GM10847 (cell line): ENCODE data around the gene DIPK1B.

ENCODE experiments used
- POLR2A ChIP-seq: IDR thresholded peaks from 2 replicates; pipeline ENCODE4 v1.6.1; 2011; ENCODE audit not compliant: insufficient read length; ENCODE audit errors: extremely low read depth

DIPK1B gene

DNA sequence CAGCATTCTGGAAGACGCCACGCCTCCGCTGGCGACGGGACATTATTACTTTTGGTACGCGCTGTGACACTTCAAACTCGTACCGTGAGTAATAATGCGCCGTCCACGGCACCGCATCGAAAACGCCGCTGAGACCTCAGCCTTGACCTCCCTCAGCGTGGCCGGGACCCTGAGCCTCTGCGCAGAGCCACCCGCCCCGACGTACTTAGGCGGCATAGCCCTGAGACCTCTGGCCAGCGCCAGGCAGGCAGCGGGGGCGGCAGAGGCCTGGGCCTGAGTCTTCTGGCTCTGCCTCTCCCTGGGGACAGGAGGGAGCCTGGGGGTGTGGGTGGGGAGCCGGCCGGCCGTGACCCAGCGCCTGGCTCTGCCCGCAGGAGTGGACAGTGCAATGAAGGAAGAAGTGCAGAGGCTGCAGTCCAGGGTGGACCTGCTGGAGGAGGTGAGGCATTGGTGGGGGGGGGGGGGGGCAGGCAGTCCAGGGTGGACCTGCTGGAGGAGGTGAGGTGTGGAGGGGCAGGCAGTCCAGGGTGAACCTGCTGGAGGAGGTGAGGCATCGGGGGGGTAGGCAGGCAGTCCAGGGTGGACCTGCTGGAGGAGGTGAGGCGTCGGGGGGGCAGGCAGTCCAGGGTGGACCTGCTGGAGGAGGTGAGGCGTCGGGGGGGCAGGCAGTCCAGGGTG lies 41.7 kb upstream of the DIPK1B start:
- TF ChIP-seq POLR2A, result no peak

DNA sequence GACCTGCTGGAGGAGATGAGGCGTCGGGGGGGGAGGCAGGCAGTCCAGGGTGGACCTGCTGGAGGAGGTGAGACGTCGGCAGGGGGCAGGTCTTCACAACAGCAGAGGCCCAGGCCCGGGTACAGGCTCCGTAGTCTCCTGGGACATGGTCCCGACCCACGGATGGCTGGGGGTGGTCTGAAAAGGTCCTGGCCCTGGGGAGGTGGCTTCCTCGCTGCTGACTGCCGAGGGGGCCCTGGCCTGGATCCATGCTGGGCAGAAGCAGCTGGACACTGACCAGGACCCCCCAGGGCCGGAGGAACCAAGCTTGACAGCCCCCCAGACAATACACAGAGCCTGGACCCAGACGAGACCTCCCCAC lies 41.1 kb upstream of the DIPK1B start:
- no peak for TF ChIP-seq POLR2A

DNA sequence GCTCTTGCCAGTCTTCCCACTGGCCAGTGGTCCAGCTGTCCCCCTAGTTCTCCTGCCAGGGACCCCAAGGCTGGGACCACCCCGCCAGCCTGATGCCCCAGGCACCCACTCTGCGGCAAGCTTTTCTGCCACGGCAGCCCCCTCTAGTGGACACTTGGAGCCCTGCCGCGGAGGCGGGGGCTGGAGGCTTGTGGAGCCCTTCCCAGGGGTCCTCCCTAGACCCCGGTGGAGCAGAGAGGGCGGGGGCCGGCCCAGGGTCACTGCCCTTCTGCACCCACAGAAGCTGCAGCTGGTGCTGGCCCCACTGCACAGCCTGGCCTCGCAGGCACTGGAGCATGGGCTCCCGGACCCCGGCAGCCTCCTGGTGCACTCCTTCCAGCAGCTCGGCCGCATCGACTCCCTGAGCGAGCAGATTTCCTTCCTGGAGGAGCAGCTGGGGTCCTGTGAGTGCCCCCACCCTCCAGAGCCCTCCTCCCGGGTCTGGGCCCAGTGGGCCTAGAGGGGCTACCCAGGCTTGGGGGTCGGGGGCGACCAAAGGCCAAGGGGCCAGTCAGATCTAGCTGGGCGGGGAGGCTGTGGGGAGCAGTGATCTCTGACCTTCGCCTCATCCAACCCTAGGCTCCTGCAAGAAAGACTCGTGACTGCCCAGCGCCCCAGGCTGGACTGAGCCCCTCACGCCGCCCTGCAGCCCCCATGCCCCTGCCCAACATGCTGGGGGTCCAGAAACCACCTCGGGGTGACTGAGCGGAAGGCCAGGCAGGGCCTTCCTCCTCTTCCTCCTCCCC lies 40.5 kb upstream of the DIPK1B start:
- TF ChIP-seq POLR2A, result no peak

DNA sequence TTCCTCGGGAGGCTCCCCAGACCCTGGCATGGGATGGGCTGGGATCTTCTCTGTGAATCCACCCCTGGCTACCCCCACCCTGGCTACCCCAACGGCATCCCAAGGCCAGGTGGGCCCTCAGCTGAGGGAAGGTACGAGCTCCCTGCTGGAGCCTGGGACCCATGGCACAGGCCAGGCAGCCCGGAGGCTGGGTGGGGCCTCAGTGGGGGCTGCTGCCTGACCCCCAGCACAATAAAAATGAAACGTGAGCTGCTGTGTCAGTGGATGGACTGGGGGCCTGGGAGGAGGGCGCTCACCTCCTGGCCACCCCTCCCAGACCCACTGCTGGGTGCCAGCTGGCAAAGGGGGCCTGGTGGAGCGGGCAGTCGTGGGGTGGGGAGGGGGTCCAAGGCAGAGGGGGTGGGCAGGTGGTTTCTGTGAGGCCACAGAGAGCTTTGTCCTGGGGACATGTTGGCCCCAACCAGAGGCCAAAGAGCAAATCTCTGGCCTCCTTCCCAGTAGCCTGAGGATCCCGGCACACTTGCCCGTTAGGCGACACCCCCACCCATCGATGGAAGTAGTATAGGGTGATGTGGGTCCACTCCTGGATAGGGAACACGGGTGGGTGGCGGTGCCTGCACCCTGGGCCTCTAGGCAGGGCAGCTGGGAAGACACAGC lies 39.8 kb upstream of the DIPK1B start:
- no peak for TF ChIP-seq POLR2A

DNA sequence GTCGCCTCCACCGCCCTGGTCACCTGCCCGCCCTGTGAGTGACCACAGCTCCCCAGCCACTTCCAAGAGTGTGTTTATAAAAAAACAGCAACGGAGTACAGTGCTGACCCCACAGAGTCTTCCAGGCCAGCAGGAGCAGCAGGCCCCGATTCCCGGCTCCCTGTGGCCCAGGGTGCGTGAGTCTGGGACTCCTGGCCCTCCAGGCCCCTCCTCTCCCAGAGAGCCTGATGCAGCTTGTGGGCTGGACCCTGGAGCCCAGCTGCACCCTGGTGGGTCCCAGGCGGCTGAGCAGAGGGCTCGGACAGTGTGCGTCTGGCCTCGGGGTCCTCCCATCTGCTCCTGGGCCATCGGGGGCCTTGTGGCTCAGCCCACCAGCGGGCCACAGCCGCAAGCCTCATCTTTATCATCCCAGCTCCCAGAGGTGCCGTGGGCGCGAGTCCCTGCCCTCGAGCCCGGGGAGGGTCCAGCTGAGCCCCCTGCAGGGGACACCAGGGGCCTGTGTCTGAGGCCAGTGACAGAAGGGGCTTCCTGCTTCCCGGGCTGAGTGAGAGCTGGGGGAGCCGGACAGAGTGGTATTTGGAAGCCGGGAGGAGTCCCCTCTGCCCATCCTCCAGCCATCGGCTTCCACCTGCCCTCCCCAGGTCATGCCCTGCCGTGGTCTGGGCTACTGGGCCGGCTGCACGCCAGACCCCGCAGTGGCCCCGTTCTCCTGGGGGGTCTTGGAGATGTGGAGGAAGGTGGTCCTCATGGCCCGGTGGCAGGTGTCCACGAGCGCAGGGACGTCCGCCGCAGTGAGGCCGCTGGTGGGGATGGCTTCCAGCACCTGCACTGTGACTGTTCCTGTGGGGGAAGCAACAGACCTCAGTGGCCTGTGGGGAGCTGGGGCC lies 39.0 kb upstream of the DIPK1B start:
- TF ChIP-seq POLR2A, result no peak

DNA sequence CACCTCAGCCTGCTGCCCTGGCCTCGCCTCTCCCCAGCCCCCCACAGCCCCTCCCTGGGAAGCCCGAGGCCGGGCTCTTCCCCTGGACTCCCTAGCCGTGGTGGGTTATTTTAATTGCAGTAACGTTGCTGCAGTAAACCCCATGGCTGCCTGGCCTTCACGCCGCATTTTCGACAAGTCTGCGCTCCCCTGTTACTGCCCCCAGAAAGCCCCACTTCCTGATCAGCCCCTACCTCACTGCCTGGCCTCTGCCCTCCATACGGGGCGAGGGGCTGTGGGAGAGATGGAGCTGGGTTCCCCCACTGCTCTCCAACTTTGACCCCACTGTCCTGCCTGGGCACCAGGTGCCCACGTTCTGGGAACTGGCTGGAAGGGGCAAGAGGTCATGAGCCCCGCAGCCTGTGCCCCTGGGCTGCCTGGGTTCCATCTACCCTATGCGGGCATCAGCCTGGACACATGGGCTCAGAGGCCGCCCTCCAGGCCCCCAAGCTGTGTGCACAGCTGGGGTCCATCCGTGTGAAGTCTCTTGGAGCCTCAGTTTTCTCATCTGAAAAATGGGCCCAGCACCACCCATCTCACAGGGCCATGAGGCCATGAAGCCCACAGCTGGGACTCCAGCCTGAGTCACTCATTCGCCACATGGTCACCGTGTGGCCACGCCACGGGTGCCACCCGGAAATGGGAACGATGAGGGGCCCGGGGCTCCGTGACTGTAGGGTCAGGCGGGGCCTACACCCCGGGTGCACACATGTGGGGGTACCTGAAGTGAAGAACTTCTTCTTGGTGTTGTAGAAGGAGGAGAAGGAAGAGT lies 38.2 kb upstream of the DIPK1B start:
- TF ChIP-seq POLR2A, result no peak

DNA sequence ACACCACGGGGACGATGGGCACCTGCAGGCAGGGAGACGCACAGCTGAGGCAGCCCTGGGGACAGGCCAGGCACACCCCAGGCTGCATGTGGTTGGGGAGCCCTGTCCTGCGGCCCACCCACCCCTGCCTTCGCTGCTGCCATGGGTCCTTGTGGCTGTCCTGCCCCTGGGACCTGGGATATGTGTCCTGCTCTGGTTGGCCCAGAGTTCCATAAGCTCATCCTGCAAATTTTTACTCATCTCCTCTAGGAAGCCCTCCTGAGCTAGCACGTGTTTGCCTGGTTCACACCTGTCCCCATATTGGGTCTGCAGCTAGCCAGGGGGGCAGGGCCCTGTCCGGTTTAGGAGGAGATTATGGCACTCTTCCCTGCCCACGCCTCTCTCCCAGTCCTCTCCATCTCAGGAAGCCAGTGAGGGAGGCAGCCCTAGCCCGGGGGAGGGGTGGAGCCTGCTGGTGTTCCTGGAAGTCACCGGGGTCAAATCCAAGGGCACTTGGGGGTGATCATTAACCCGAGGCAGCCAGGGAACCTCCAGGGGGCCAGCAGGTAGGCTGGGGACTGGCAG lies 37.5 kb upstream of the DIPK1B start:
- no peak for TF ChIP-seq POLR2A

DNA sequence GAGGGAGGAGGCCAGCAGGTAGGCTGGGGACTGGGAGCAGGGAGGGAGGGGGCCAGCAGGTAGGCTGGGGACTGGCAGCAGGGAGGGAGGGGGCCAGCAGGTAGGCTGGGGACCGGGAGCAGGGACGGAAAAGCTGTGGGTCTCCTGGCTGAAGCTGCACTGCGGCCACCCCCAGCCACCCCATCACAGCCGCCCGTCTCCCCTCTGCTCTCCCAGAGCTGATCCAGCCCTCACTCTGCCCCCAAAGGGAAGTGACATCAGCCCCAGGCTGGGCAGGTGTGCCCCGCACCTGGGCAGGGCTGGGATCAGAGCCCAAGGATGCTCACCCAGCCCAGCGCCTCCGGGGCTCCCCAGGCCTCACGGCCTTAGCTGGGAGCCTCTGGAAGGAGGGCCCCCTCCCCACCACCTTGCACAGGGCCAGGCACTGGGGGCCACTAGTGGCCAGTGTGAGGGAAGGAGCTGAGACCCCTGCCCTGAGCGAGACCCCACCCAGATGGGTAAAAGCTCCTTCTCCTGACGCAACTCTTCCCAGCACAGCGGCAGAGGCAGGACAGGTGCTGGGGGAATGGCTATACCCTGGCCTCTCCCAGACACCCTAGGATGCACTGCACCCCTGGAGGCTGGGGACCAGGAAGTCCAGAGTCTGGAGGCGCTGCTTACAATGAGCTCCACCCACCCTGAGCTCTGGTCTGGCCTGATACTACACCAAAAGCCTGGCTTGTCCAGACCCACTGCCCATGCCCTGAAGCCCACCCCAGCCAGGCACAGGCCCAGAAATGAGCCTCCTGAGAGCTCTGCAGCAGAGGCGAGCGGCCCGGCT lies 36.7 kb upstream of the DIPK1B start:
- TF ChIP-seq POLR2A, result no peak

DNA sequence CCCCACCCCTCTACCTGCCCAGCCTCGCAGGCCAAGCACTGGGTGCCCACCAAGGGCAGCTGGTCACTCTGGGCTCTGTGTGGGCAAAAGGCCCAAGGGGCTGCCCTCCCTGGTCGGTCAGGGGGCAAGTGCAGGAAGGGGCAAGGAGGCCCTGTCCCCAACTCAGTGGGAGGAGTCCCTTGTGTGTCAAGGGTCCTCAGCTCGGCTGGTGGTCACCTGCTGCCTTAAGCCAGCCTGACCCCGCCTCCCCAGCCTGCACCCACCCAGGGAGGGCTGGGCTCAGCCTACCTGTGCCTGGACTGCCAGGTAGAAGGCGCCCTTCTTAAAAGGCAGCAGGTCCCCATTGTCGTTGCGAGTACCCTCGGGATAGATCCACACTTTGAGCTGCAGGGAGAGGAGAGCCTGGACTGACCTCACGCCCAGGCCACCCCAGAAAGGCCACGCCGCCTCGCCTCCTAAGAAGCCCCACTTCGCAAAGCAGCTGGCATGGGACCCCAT lies 36.0 kb upstream of the DIPK1B start:
- no peak for TF ChIP-seq POLR2A

DNA sequence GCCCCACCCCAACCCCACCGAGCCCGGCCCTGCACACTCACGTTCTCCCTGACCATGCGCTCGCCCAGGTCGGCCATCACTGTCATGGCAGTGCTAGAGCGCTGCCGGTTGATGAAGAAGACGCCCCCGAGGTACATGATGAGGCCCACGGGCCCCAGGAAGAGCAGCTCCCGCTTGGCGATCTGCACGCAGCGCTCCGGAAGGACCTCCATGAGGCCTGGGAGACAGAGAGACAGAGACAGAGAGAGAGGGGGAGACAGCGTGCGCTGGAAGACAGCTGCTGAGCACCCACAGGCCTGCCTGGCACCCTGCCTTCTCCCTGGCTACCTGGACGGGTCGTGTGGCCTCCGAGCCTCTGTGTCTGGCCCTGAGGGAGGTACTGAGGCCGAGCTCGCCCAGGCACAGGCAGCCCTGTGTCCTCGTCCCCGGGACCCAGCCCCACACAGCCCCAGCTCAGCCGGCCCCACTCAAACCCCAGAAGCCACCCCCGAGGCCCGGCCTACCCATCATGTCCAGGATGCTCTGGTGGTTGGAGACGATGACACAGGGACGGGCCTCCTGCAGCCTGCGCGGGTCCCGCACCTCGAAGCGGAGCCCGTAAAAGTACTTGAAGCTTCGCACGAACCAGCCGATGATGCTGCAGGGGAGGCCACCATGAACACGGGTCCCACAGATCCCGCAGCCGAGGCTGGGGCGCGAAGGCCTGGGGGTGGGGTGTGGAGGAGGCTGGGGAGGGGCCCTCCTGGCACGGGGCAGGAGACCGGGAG lies 35.3 kb upstream of the DIPK1B start:
- no peak for TF ChIP-seq POLR2A

DNA sequence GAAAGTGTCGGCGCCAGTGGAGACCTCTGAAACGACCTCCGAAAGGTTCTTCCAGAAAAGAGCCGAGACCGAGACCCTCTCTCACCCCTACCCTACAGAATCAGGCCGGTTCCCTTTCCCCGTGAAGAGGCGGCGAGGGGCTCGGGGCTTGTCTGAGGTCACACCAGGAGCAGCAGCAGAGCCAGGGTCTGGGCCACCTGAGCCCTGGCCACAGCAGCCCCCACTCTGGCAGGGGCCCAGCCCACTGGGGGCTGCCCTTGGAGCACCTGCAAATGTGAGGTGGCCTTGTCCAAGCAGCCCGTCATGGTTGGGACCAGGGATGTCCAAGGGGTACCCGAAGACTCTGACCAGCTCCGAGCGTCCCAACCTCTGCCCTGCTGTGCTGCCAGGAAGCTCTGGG lies 34.3 kb upstream of the DIPK1B start:
- TF ChIP-seq POLR2A, result no peak

DNA sequence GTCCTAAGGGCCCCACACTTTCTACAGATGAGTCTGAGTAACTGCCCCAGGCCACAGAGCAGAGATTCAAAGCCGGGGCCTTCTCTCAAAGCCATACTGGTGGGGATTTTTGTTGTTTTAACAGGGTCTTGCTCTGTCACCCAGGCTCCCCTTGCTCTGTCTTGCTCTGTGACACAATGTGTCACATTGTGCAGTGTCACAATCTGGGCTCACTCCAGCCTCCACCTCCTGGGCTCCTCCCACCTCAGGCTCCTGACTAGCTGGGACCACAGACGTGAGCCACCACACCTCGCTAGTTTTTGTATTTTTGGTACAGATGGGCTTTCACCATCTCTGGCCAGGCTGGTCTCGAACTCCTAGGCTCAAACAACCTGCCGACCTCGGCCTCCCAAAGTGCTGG lies 33.7 kb upstream of the DIPK1B start:
- no peak for TF ChIP-seq POLR2A
